CD4-positive, alpha-beta T cell (primary cell): ENCODE results near the gene PTDSS2. TPM values are rescaled to one million over a fixed set of nuclear protein-coding genes. Genes with fewer than 3 reads are reported as not detected.

Experiments
- ATAC-seq: fragments of 200-7000 bp; cut with Tn5 transposase; one replicate; pipeline ENCODE4 v1.10.0; 2022; ENCODE audit warnings: mild to moderate bottlenecking; ENCODE audit not compliant: poor library complexity
- CTCF ChIA-PET: fragments of 350-600 bp; sonication (Branson Sonifier 250); formaldehyde crosslinking; loops from one replicate; lab custom pipeline; 2021; ENCODE audit warnings: antibody characterized with exemption, inconsistent platforms; lab: Charles Lee
- POLR2A ChIA-PET: fragments of 350-600 bp; sonication (Branson Sonifier 250); formaldehyde crosslinking; loops from one replicate; lab custom pipeline; 2021; ENCODE audit warnings: antibody characterized with exemption, inconsistent platforms; lab: Charles Lee
- DNase-seq, 14 experiments: peaks; one replicate each; pipeline ENCODE4 v3.0.0-alpha.2; 2013 to 2020; ENCODE audit warnings: mixed read lengths in 2 of 14
- H3K27ac ChIP-seq, 2 donors: one replicate each; pipeline versions ENCODE4 v1.5.1 to v1.7.0; 2013; ENCODE audit warnings: low read length in 2 of 2, low read depth in 1 of 2, mild to moderate bottlenecking in 1 of 2
- H3K27me3 ChIP-seq, 2 experiments: 1 replicate in 1 of 2; 2 replicates in 1 of 2; pipeline versions ENCODE4 v1.6.1 to v1.7.0; 2013; ENCODE audit warnings: low read length in 2 of 2, control low read depth in 1 of 2, mild to moderate bottlenecking in 1 of 2, moderate library complexity in 1 of 2; ENCODE audit not compliant: insufficient read depth in 2 of 2, control insufficient read depth in 1 of 2
- H3K36me3 ChIP-seq: one replicate; pipeline ENCODE4 v1.6.1; 2013; ENCODE audit warnings: low read length, control low read depth; ENCODE audit not compliant: insufficient read depth
- H3K4me1 ChIP-seq: one replicate; pipeline ENCODE4 v1.6.1; 2013; ENCODE audit warnings: low read length, control low read depth; ENCODE audit not compliant: insufficient read depth
- H3K4me3 ChIP-seq: one replicate; pipeline ENCODE4 v1.5.1; 2013; ENCODE audit warnings: mild to moderate bottlenecking, low read length, moderate library complexity
- H3K9me3 ChIP-seq, 2 experiments: 1 replicate in 1 of 2; 2 replicates in 1 of 2; pipeline versions ENCODE4 v1.6.1 to v1.7.0; 2013; ENCODE audit warnings: low read length in 2 of 2, mild to moderate bottlenecking in 2 of 2, control low read depth in 1 of 2, moderate library complexity in 1 of 2; ENCODE audit not compliant: control insufficient read depth in 1 of 2, insufficient read depth in 1 of 2
- H3K27ac Mint-ChIP-seq: one replicate; pipeline ENCODE4 v1.8.0; 2020; ENCODE audit warnings: mixed read lengths
- H3K27me3 Mint-ChIP-seq: one replicate; pipeline ENCODE4 v1.8.0; 2021; ENCODE audit warnings: mixed read lengths
- H3K36me3 Mint-ChIP-seq: one replicate; pipeline ENCODE4 v1.8.0; 2021; ENCODE audit warnings: low read depth, mixed read lengths
- H3K4me1 Mint-ChIP-seq: one replicate; pipeline ENCODE4 v1.8.0; 2021; ENCODE audit warnings: low read depth, mixed read lengths
- H3K4me3 Mint-ChIP-seq: one replicate; pipeline ENCODE4 v1.8.0; 2020; ENCODE audit warnings: mild to moderate bottlenecking, mixed read lengths
- H3K9me3 Mint-ChIP-seq: one replicate; pipeline ENCODE4 v1.8.0; 2020; ENCODE audit warnings: mixed read lengths
- CTCF ChIP-seq: fragments of 200-600 bp; IDR thresholded peaks from one replicate; pipeline ENCODE4 v1.8.0; 2022; ENCODE audit warnings: antibody characterized with exemption, mild to moderate bottlenecking
- intact Hi-C, 2 experiments: fragments of 100-400 bp; cut with DNase I in 1 of 2; cut with micrococcal nuclease in 1 of 2; formaldehyde crosslinking; loops; one replicate each; pipeline versions ENCODE4 v1.15.1 to v1.9.0; 2023 to 2025; cut with DNase I, micrococcal nuclease
- total RNA-seq, 174 experiments: library from RNA in 2 of 174; stranded (reverse) in 2 of 174; gene quantifications; one replicate each; pipeline ENCODE4 v1.2.3 and lab custom pipeline; 2021 to 2026

The PTDSS2 gene
- total RNA-seq, 2 experiments from 2014 or later = 15.2 to 18.4 TPM

GRCh38 chr11:420054-420910 is 29.8 kb upstream of the PTDSS2 start:
- Histone ChIP-seq H3K9me3 (no peaks in the 10 kb centered on the region), H3K27ac (no peak overlapping the region), H3K36me3 (peaks cover 8% of the 10 kb centered on the region), H3K4me1 (peaks cover 24% of the 10 kb centered on the region), H3K4me3 (no peak overlapping the region), H3K27me3 (no peaks in the 10 kb centered on the region)
- DNase-seq (peak in 1 of 14 experiments; percentile 6), ATAC-seq (no peak)
- Mint-ChIP-seq H3K4me3 (no peak overlapping the region), H3K4me1 (peaks cover 11% of the 10 kb centered on the region), H3K27ac (no peak overlapping the region), H3K36me3 (peaks cover 14% of the 10 kb centered on the region), H3K9me3 (no peaks in the 10 kb centered on the region), H3K27me3 (no peaks in the 10 kb centered on the region)
- POLR2A ChIA-PET = no interaction called here
- TF ChIP-seq CTCF = no peak
- intact Hi-C loops = no loop called here
- CTCF ChIA-PET = no interaction called here

GRCh38 chr11:420911-421321 is 29.2 kb upstream of the PTDSS2 start:
- intact Hi-C loops = no loop called here
- ATAC-seq = no peak
- no peak overlapping the region for H3K27ac Mint-ChIP-seq

GRCh38 chr11:422249-422656 is 27.8 kb upstream of the PTDSS2 start:
- H3K27ac Mint-ChIP-seq = peak overlapping the region; percentile 17
- CTCF ChIA-PET = no interaction called here

More at GRCh38 chr11:420911-421321, 29.2 kb upstream of the PTDSS2 start:
- DNase-seq = peak in 1 of 14 experiments; percentile 5
- Histone ChIP-seq H3K4me1 (peaks cover 18% of the 10 kb centered on the region), H3K27me3 (no peaks in the 10 kb centered on the region), H3K9me3 (no peaks in the 10 kb centered on the region), H3K4me3 (no peak overlapping the region), H3K27ac (no peak overlapping the region), H3K36me3 (peaks cover 8% of the 10 kb centered on the region)
- ChIA-PET POLR2A (no interaction called here), CTCF (no interaction called here)
- H3K4me3 Mint-ChIP-seq = no peak overlapping the region
- no peaks in the 10 kb centered on the region for H3K27me3 Mint-ChIP-seq
- H3K36me3 Mint-ChIP-seq = peaks cover 17% of the 10 kb centered on the region
- no peak for TF ChIP-seq CTCF
- no peaks in the 10 kb centered on the region for H3K9me3 Mint-ChIP-seq
- peaks cover 5% of the 10 kb centered on the region for H3K4me1 Mint-ChIP-seq

More at GRCh38 chr11:422249-422656, 27.8 kb upstream of the PTDSS2 start:
- POLR2A ChIA-PET = no interaction called here
- Histone ChIP-seq H3K9me3 (no peaks in the 10 kb centered on the region), H3K27me3 (no peaks in the 10 kb centered on the region), H3K4me1 (peaks cover 14% of the 10 kb centered on the region), H3K36me3 (peaks cover 8% of the 10 kb centered on the region), H3K4me3 (no peak overlapping the region), H3K27ac (no peak overlapping the region)
- no peaks in the 10 kb centered on the region for H3K9me3 Mint-ChIP-seq
- H3K4me3 Mint-ChIP-seq = no peak overlapping the region
- no peak for TF ChIP-seq CTCF
- ATAC-seq = no peak
- no peak for DNase-seq
- H3K4me1 Mint-ChIP-seq = no peaks in the 10 kb centered on the region
- H3K36me3 Mint-ChIP-seq = peaks cover 17% of the 10 kb centered on the region
- intact Hi-C loops = no loop called here
- no peaks in the 10 kb centered on the region for H3K27me3 Mint-ChIP-seq
